Activated gamma-delta T cell treated with anti-CD3 and anti-CD28 coated beads, Interleukin-2, amount 50 U/mL, for 16 hours (primary cell): Measurements from ENCODE around the gene IL17RE.

ENCODE experiments used
- DNase-seq: peaks from one replicate; pipeline ENCODE4 v3.0.0-alpha.2; 2020; ENCODE audit warnings: low read depth

Gene IL17RE

GRCh38 chr3:9955611-9956352, 53.1 kb downstream of the IL17RE start:
- no peak for DNase-seq

- DNase-seq: no peak
Observed at GRCh38 chr3:9957214-9957613, 54.6 kb downstream of the IL17RE start.

- no peak for DNase-seq
Observed at GRCh38 chr3:9965200-9965875, 62.7 kb downstream of the IL17RE start.
